SU-DHL-6 (cell line): ENCODE data around the gene ZC3HAV1L.

Source experiments
- CTCF ChIP-seq: fragments of 200-600 bp; sonication (generic); IDR thresholded peaks from one replicate; pipeline ENCODE4 v1.5.1; 2017; ENCODE audit warnings: antibody characterized with exemption, mild to moderate bottlenecking, low read length, moderate library complexity; ENCODE audit not compliant: insufficient read depth, poor library complexity, severe bottlenecking
- EZH2phosphoT487 ChIP-seq: fragments of 200-600 bp; sonication (generic), shearing (Covaris generic); conservative IDR thresholded peaks from 2 replicates; pipeline ENCODE4 v1.6.1; 2018; ENCODE audit warnings: mild to moderate bottlenecking, antibody characterized with exemption, low read length, moderate library complexity, mixed read lengths

DNA sequence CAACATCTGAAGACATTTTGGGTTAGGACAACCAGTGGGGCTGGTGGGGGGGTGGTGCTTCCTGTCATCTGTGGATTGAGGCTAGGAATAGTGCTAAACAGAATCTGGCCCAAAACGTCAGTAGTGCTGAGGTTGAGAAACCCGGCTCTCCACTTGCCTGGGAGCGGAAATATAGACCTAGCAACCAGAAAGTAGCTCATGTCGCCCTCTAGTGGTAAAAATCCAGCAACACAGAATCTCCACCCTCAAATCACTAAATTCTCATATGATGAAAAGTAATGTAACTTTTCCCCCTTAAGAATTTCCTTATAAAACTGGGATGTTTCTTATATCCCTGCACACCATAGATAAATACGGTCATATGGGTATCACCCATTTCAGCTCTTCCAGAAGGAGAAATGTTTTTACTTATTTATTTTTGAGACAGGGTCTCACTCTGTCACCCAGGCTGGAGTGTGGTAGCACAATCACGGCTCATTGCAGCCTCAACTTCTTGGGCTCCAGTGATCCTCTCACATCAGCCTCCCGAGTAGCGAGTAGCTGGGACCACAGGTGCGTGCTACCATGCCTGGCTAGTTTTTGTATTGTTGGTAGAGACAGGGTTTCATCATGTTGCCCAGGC, 39.3 kb upstream of the ZC3HAV1L start:
- TF ChIP-seq CTCF (peak; percentile 61), EZH2phosphoT487 (no peak)
